Epithelial cell of proximal tubule (primary cell): ENCODE measurements around the gene CILP. TPM values are rescaled to one million over a fixed set of nuclear protein-coding genes. Genes with fewer than 3 reads are reported as not detected.

Experiments used
- DNase-seq: peaks from one replicate; pipeline ENCODE4 v3.0.0-alpha.2; 2011; ENCODE audit warnings: low read depth
- H3K4me3 ChIP-seq: 2 replicates; pipeline ENCODE4 v1.5.1; 2011; ENCODE audit warnings: low read depth, mild to moderate bottlenecking, low read length
- CTCF ChIP-seq: conservative IDR thresholded peaks from 2 replicates; pipeline ENCODE4 v1.5.1; 2012; ENCODE audit warnings: low read depth, mild to moderate bottlenecking, low read length
- total RNA-seq: library from RNA; depleted of rRNA; stranded (reverse); fragments of >200 nt; gene quantifications from 2 replicates; pipeline ENCODE4 v1.2.3, GENCODE V29; 2015

The CILP gene
- total RNA-seq, 1 donor from 2014 or later: not detected

- H3K4me3 ChIP-seq: no peak overlapping the region
- no peak for TF ChIP-seq CTCF
- DNase-seq: no peak
Measured at GRCh38 chr15:65254758-65255157, 43.5 kb upstream of the CILP start.

- no peak for DNase-seq
- TF ChIP-seq CTCF: no peak
- H3K4me3 ChIP-seq: no peak overlapping the region
Measured at GRCh38 chr15:65254356-65254755, 43.1 kb upstream of the CILP start.

- H3K4me3 ChIP-seq: no peak overlapping the region
- no peak for TF ChIP-seq CTCF
- DNase-seq: no peak
Measured at GRCh38 chr15:65249641-65250040, 38.4 kb upstream of the CILP start.

GRCh38 chr15:65248511-65249255 lies 37.4 kb upstream of the CILP start:
- no peak for DNase-seq
- no peak overlapping the region for H3K4me3 ChIP-seq
- TF ChIP-seq CTCF: no peak

GRCh38 chr15:65246939-65247338 lies 35.7 kb upstream of the CILP start:
- TF ChIP-seq CTCF: no peak
- no peak overlapping the region for H3K4me3 ChIP-seq
- no peak for DNase-seq

- no peak for DNase-seq
- TF ChIP-seq CTCF: no peak
- H3K4me3 ChIP-seq: no peak overlapping the region
Measured at GRCh38 chr15:65246026-65246714, 34.9 kb upstream of the CILP start.
